GM20431 (cell line): ENCODE data around the gene OTULIN.

ENCODE experiments used
- in situ Hi-C: fragments of 300-500 bp; cut with MseI, MboI; formaldehyde crosslinking; loops from one replicate; pipeline ENCODE4 v1.15.0; 2020; ENCODE audit warnings: low sequenced_read_pairs; ENCODE audit not compliant: unreplicated experiment

The OTULIN gene

GRCh38 chr5:14667290-14667689 is 2.8 kb downstream of the OTULIN start:
- in situ Hi-C loops: no loop called here

GRCh38 chr5:14667770-14668169 is 3.3 kb downstream of the OTULIN start:
- in situ Hi-C loops: no loop called here

- in situ Hi-C loops: no loop called here
Observed at GRCh38 chr5:14668181-14668591, 3.7 kb downstream of the OTULIN start.

GRCh38 chr5:14669415-14669814 is 4.9 kb downstream of the OTULIN start:
- in situ Hi-C loops: no loop called here

GRCh38 chr5:14669975-14670374 is 5.5 kb downstream of the OTULIN start:
- in situ Hi-C loops: no loop called here

- in situ Hi-C loops: no loop called here
Observed at GRCh38 chr5:14671414-14671813, 6.9 kb downstream of the OTULIN start.

- in situ Hi-C loops: no loop called here
Observed at GRCh38 chr5:14672082-14672481, 7.6 kb downstream of the OTULIN start.

- in situ Hi-C loops: no loop called here
Observed at GRCh38 chr5:14672484-14673394, 8.2 kb downstream of the OTULIN start.

GRCh38 chr5:14673443-14673842 is 8.9 kb downstream of the OTULIN start:
- in situ Hi-C loops: no loop called here

GRCh38 chr5:14674983-14675854 is 10.7 kb downstream of the OTULIN start:
- in situ Hi-C loops: no loop called here

- in situ Hi-C loops: no loop called here
Observed at GRCh38 chr5:14675865-14676300, 11.4 kb downstream of the OTULIN start.

- in situ Hi-C loops: no loop called here
Observed at GRCh38 chr5:14676320-14676719, 11.8 kb downstream of the OTULIN start.

- in situ Hi-C loops: no loop called here
Observed at GRCh38 chr5:14678773-14679334, 14.3 kb downstream of the OTULIN start.

- in situ Hi-C loops: no loop called here
Observed at GRCh38 chr5:14679595-14679994, 15.1 kb downstream of the OTULIN start.

- in situ Hi-C loops: no loop called here
Observed at GRCh38 chr5:14681236-14681752, 16.8 kb downstream of the OTULIN start.

GRCh38 chr5:14683906-14684455 is 19.5 kb downstream of the OTULIN start:
- in situ Hi-C loops: no loop called here

- in situ Hi-C loops: no loop called here
Observed at GRCh38 chr5:14684757-14685156, 20.2 kb downstream of the OTULIN start.

GRCh38 chr5:14685757-14686156 is 21.2 kb downstream of the OTULIN start:
- in situ Hi-C loops: no loop called here

GRCh38 chr5:14686517-14686916 is 22.0 kb downstream of the OTULIN start:
- in situ Hi-C loops: no loop called here

GRCh38 chr5:14687023-14687665 is 22.6 kb downstream of the OTULIN start:
- in situ Hi-C loops: no loop called here
